GM12872 (cell line): ENCODE measurements around the gene TNC.

ENCODE experiments used
- TF ChIP-seq, protein P1 (sequence below): IDR thresholded peaks from 3 replicates; pipeline ENCODE4 v1.5.1; 2011; ENCODE audit warnings: low read depth, mild to moderate bottlenecking, low read length, moderate library complexity; ENCODE audit not compliant: insufficient read depth

Gene TNC

DNA sequence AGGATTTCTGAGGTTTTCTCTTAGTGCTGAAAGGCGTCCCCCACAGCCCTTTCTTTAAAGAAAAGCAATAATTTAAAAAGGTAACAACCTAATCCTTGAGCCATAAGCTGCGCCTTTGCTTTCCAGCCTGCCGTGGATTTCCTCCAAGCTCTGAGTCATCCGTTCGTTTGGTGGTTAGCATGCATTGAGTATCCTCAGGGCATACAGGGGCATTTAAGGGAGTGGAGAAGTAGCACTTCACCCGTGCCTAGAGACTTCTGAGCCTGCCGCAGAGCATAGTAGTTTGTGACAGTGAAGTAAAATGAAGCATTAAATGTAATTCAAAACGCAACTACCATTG lies 892 bp upstream of the TNC start:
- TF ChIP-seq, protein P1, sequence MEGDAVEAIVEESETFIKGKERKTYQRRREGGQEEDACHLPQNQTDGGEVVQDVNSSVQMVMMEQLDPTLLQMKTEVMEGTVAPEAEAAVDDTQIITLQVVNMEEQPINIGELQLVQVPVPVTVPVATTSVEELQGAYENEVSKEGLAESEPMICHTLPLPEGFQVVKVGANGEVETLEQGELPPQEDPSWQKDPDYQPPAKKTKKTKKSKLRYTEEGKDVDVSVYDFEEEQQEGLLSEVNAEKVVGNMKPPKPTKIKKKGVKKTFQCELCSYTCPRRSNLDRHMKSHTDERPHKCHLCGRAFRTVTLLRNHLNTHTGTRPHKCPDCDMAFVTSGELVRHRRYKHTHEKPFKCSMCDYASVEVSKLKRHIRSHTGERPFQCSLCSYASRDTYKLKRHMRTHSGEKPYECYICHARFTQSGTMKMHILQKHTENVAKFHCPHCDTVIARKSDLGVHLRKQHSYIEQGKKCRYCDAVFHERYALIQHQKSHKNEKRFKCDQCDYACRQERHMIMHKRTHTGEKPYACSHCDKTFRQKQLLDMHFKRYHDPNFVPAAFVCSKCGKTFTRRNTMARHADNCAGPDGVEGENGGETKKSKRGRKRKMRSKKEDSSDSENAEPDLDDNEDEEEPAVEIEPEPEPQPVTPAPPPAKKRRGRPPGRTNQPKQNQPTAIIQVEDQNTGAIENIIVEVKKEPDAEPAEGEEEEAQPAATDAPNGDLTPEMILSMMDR = no peak

DNA sequence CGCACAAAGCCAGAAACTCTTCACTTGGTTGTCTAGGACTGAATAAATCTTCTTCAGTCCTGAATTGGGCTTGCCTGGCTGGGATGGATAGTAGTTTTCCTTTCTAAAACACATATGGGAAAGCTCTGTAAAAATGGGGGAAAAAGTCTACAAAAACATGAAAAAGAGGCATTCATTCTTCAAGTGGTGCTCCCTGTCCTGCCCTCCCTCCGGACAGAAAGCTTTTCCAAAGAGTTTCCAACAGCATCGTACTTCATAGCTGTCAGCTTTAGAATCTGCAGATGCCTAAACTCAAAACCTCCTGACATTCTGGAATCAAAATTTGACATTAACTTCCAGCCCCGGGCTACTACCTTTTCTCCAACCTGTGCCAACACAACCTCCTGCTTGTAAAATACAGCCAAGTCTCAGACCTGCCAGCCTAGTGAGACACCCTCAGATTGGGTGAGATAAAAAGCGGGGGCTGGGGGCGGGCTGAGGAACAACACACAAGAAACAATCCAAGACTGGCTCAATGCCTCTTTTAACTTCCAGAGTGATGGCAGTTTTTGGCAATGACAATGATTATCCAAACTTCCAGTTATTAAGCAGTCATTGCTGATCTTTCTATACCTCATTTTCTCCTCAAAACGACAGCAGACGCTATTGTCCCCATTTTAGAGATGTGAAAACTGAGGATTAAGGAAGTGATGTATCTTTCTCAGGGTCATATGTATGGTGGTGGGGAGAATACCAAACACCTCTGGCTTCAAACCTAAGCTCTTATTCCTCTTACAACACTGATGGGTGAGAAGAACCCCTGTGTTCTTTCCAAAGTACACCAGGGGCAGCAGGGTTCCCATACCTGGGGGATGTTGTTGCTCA lies 1.3 kb downstream of the TNC start:
- TF ChIP-seq, protein P1 = no peak

DNA sequence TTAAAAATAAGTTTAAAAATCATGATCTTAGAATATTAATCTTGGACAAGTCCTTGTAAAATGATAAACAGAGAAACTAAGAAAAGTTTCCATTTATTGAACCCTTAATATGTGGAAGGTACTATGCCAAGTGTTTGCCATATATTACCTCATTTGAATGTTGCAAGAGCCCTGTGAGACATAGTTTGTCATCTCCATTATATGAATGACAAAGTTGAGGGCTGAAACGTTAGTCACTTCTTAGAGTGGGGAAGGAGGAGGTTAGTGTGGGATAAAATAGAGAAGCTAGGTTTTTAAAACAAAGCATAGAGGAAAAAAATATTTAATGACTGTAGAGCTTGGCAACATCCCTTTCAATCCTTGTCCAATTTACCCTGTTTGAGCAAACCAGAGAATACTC lies 2.0 kb downstream of the TNC start:
- TF ChIP-seq, protein P1 = no peak

DNA sequence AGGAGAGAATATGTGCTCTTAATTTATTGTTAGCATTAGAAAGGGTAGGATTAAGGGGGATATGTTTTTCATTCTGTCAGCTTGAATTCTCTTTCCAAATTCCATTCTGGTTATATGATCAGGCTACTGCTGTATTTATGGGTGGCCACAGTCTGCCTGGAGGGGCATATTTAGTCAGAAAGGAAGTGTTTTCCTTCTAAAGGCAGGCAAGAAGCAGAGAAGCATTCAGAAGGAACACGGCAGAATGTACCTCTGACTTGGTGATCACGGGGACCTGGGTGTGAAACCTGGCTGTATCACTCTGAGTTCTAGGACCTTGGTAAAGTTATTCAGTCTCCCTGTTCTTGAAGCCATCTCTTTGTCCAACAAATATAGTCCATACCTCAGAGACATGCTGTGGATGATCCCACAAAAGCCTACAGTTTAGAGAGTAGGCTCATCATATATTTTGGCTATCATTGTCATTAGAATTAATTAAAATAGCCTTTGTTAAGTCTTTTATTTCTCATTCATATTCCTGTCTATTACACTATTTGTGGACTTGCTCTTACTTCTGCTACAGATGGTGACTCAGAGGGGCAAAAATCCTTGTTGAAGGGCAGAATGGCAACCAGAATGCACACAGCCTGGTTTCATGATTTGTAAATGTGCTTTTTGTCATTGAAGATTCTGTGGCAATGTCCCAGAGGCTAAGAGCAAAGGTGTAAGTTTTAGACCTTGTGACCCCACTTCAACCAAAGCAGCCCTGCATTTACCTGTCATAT lies 2.7 kb downstream of the TNC start:
- TF ChIP-seq, protein P1 = no peak

DNA sequence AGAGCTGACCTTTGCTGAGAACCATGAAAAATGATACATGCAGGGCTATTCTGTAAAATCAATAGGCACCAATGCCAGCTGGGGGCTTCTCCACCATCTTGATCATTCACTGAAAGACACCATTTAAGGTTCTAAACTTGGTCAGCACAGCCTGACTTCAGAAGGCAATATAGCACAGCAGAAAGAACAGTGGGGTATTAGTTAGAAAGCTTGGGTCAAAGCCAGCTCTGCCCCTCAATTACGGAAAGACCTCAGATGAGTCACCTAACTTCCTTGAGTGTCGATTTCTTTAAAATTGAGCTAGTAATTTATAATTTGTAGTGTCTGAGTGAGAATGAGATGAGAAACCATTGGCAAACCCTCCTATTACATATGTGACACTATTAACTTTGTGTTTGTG lies 3.4 kb downstream of the TNC start:
- TF ChIP-seq, protein P1 = no peak

DNA sequence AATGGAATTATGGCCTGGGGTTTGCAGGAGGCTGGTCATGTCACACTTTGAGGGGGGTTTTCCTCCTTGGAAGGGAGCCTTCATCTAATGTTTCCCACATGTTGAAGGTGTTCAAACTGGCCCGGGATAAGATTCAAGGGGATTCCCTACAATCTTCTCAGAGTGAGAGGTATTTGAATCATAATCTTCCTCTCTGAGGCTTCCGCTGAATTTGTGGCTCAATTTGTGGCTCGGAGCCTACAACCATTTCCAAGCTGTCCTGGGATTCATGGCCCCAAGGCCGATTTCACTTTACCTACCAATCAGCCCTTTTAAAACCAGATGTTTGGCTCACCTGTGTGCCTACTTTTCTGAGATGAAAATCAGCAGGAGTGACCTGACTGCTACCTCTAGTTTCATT lies 3.9 kb downstream of the TNC start:
- TF ChIP-seq, protein P1 = no peak

DNA sequence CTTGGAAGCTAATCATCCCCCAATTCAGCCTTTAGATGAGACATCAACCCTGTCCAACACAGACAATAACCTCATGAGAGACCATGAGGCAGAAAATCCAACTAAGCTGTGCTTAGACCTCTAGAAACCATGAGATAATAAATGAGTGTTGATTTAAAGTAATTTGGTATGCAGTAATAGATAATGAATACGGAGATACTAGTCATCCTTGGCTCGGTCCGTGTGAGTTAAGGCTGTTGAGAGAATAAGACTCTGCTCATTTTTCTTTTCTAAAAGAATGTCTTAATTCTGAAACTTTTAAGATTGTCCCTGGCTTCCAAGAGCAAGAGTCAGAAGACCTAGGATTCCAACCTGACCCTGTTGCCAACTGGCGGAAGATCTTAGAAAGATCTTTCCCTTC lies 6.1 kb downstream of the TNC start:
- TF ChIP-seq, protein P1 = no peak
